Measurements from ENCODE around the gene AHI1. TPM values are rescaled to one million over a fixed set of nuclear protein-coding genes. Genes with fewer than 3 reads are reported as not detected.

AHI1 gene
- total and polyA plus RNA-seq, 2 experiments from 2014 or later = 17.1 to 18.4 TPM

GRCh38 chr6:135305684-135306083 lies 191.9 kb downstream of the AHI1 start:
- Histone ChIP-seq H3K36me3 (no peaks in the 10 kb centered on the region), H3K27me3 (no peaks in the 10 kb centered on the region), H3K4me3 (no peak overlapping the region), H3K9me3 (ENCODE audit: low read depth) (no peaks in the 10 kb centered on the region), H3K27ac (no peak overlapping the region), H3K4me1 (ENCODE audit: low read depth) (no peaks in the 10 kb centered on the region)
- no peak for TF ChIP-seq CTCF (IDR thresholded peaks at IDR 0.05; ENCODE audit: low read depth, low read length)
- no peak for DNase-seq (ENCODE audit: low read depth in 1 of 2, low spot score in 1 of 2)

GRCh38 chr6:135304883-135305282 lies 192.7 kb downstream of the AHI1 start:
- H3K4me3 ChIP-seq = no peak overlapping the region
- no peak overlapping the region for H3K27ac ChIP-seq
- no peaks in the 10 kb centered on the region for H3K27me3 ChIP-seq
- DNase-seq (ENCODE audit: low read depth in 1 of 2, low spot score in 1 of 2) = no peak
- TF ChIP-seq CTCF (IDR thresholded peaks at IDR 0.05; ENCODE audit: low read depth, low read length) = no peak
- H3K36me3 ChIP-seq = no peaks in the 10 kb centered on the region
- H3K4me1 ChIP-seq (ENCODE audit: low read depth) = no peaks in the 10 kb centered on the region
- H3K9me3 ChIP-seq (ENCODE audit: low read depth) = no peaks in the 10 kb centered on the region

- Histone ChIP-seq H3K4me3 (no peak overlapping the region), H3K36me3 (no peaks in the 10 kb centered on the region), H3K27ac (no peak overlapping the region), H3K9me3 (ENCODE audit: low read depth) (no peaks in the 10 kb centered on the region), H3K4me1 (ENCODE audit: low read depth) (no peaks in the 10 kb centered on the region), H3K27me3 (no peaks in the 10 kb centered on the region)
- no peak for TF ChIP-seq CTCF (IDR thresholded peaks at IDR 0.05; ENCODE audit: low read depth, low read length)
- no peak for DNase-seq (ENCODE audit: low read depth in 1 of 2, low spot score in 1 of 2)
Observed at GRCh38 chr6:135301304-135301703, 196.2 kb downstream of the AHI1 start.

- no peak for DNase-seq (ENCODE audit: low read depth in 1 of 2, low spot score in 1 of 2)
- no peaks in the 10 kb centered on the region for H3K9me3 ChIP-seq (ENCODE audit: low read depth)
- no peak overlapping the region for H3K4me3 ChIP-seq
- no peak for TF ChIP-seq CTCF (IDR thresholded peaks at IDR 0.05; ENCODE audit: low read depth, low read length)
- H3K27me3 ChIP-seq = no peaks in the 10 kb centered on the region
- H3K4me1 ChIP-seq (ENCODE audit: low read depth) = no peaks in the 10 kb centered on the region
- no peaks in the 10 kb centered on the region for H3K36me3 ChIP-seq
- no peak overlapping the region for H3K27ac ChIP-seq
Observed at GRCh38 chr6:135300576-135300975, 197.0 kb downstream of the AHI1 start.

- H3K27ac ChIP-seq = no peak overlapping the region
Observed at GRCh38 chr6:135299256-135299655, 198.3 kb downstream of the AHI1 start.

More at GRCh38 chr6:135299256-135299655, 198.3 kb downstream of the AHI1 start:
- DNase-seq (ENCODE audit: low read depth in 1 of 2, low spot score in 1 of 2) = peak in 1 of 2 donors; percentile 80
- no peaks in the 10 kb centered on the region for H3K36me3 ChIP-seq
- no peak overlapping the region for H3K4me3 ChIP-seq
- no peaks in the 10 kb centered on the region for H3K9me3 ChIP-seq (ENCODE audit: low read depth)
- H3K4me1 ChIP-seq (ENCODE audit: low read depth) = no peaks in the 10 kb centered on the region
- no peaks in the 10 kb centered on the region for H3K27me3 ChIP-seq
- no peak for TF ChIP-seq CTCF (IDR thresholded peaks at IDR 0.05; ENCODE audit: low read depth, low read length)

Measured in cardiac muscle cell (in vitro differentiated cells and primary cell).